Liver (tissue), 9 donors: ENCODE data around the gene FH. TPM values are rescaled to one million over a fixed set of nuclear protein-coding genes. Genes with fewer than 3 reads are reported as not detected.

Experiments
- DNase-seq: peaks from one replicate; pipeline ENCODE4 v3.0.0-alpha.2; 2017; ENCODE audit warnings: low spot score
- H3K27ac ChIP-seq, 2 donors: one replicate each; pipeline ENCODE4 v1.7.0; 2013; ENCODE audit warnings: inconsistent platforms in 2 of 2, low read length in 2 of 2, control low read depth in 1 of 2, low read depth in 1 of 2, mild to moderate bottlenecking in 1 of 2
- H3K27me3 ChIP-seq, 4 donors: one replicate each; pipeline versions ENCODE4 v1.6.1 to v1.7.0; 2013; ENCODE audit warnings: low read length in 3 of 4, inconsistent platforms in 1 of 4, mild to moderate bottlenecking in 1 of 4, moderate library complexity in 1 of 4; ENCODE audit not compliant: control insufficient read depth in 4 of 4, insufficient read depth in 4 of 4
- H3K36me3 ChIP-seq, 4 donors: one replicate each; pipeline versions ENCODE4 v1.6.1 to v1.7.0; 2013; ENCODE audit warnings: low read length in 3 of 4, mild to moderate bottlenecking in 3 of 4, low read depth in 1 of 4, moderate library complexity in 1 of 4; ENCODE audit not compliant: control insufficient read depth in 4 of 4, insufficient read depth in 3 of 4
- H3K4me1 ChIP-seq, 4 donors: one replicate each; pipeline versions ENCODE4 v1.6.1 to v1.7.0; 2013; ENCODE audit warnings: low read length in 3 of 4, mild to moderate bottlenecking in 3 of 4, moderate library complexity in 1 of 4; ENCODE audit not compliant: control insufficient read depth in 4 of 4, insufficient read depth in 4 of 4
- H3K4me3 ChIP-seq, 3 donors: one replicate each; pipeline versions ENCODE4 v1.6.1 to v1.7.0; 2013; ENCODE audit warnings: low read length in 3 of 3, control low read depth in 1 of 3, low read depth in 1 of 3, mild to moderate bottlenecking in 1 of 3
- H3K9ac ChIP-seq, 2 donors: one replicate each; pipeline ENCODE4 v1.7.0; 2013; ENCODE audit warnings: low read length in 2 of 2, mild to moderate bottlenecking in 2 of 2, moderate library complexity in 2 of 2, control low read depth in 1 of 2, low read depth in 1 of 2
- H3K9me3 ChIP-seq, 4 donors: one replicate each; pipeline versions ENCODE4 v1.6.1 to v1.7.0; 2013; ENCODE audit warnings: low read length in 3 of 4; ENCODE audit not compliant: control insufficient read depth in 4 of 4
- ATF3 ChIP-seq: IDR thresholded peaks from 2 replicates; pipeline ENCODE4 v1.6.1; 2016; ENCODE audit warnings: antibody characterized with exemption
- CTCF ChIP-seq: fragments of 150-350 bp; IDR thresholded peaks from 2 replicates; pipeline ENCODE4 v1.5.1; 2017; ENCODE audit warnings: improper control_type of control experiment, low read depth, low read length; ENCODE audit not compliant: missing input control
- EGR1 ChIP-seq, 2 donors: IDR thresholded peaks; 2 replicates each; pipeline ENCODE4 v1.6.1; 2016 to 2018; ENCODE audit warnings: antibody characterized with exemption in 2 of 2, low read depth in 2 of 2
- FOXA1 ChIP-seq: IDR thresholded peaks from 2 replicates; pipeline ENCODE4 v1.6.1; 2016; ENCODE audit warnings: antibody characterized with exemption
- FOXA2 ChIP-seq: IDR thresholded peaks from 2 replicates; pipeline ENCODE4 v1.6.1; 2016; ENCODE audit warnings: antibody characterized with exemption
- GABPA ChIP-seq, 2 donors: IDR thresholded peaks in 1 of 2; conservative IDR thresholded peaks in 1 of 2; 2 replicates each; pipeline ENCODE4 v1.6.1; 2016; ENCODE audit warnings: antibody characterized with exemption in 2 of 2, mild to moderate bottlenecking in 1 of 2, moderate library complexity in 1 of 2
- HNF4A ChIP-seq, 2 donors: conservative IDR thresholded peaks; 2 replicates each; pipeline ENCODE4 v1.6.1; 2016; ENCODE audit warnings: antibody characterized with exemption in 2 of 2, mild to moderate bottlenecking in 2 of 2
- HNF4G ChIP-seq: IDR thresholded peaks from 2 replicates; pipeline ENCODE4 v1.6.1; 2016; ENCODE audit warnings: antibody characterized with exemption
- JUND ChIP-seq, 2 donors: IDR thresholded peaks; 2 replicates each; pipeline ENCODE4 v1.6.1; 2016; ENCODE audit warnings: antibody characterized with exemption in 2 of 2
- MAX ChIP-seq: IDR thresholded peaks from 2 replicates; pipeline ENCODE4 v1.6.1; 2016; ENCODE audit warnings: antibody characterized with exemption
- NR2F2 ChIP-seq: IDR thresholded peaks from 2 replicates; pipeline ENCODE4 v1.6.1; 2016; ENCODE audit warnings: antibody characterized with exemption
- RAD21 ChIP-seq, 2 donors: IDR thresholded peaks; 2 replicates each; pipeline ENCODE4 v1.6.1; 2016; ENCODE audit warnings: antibody characterized with exemption in 2 of 2, mild to moderate bottlenecking in 2 of 2
- REST ChIP-seq: IDR thresholded peaks from 2 replicates; pipeline ENCODE4 v1.6.1; 2016; ENCODE audit warnings: antibody characterized with exemption, mild to moderate bottlenecking
- RXRA ChIP-seq, 2 donors: IDR thresholded peaks; 2 replicates each; pipeline ENCODE4 v1.6.1; 2017 to 2018; ENCODE audit warnings: antibody characterized with exemption in 2 of 2, mild to moderate bottlenecking in 1 of 2
- SP1 ChIP-seq: IDR thresholded peaks from 2 replicates; pipeline ENCODE4 v1.6.1; 2018; ENCODE audit warnings: antibody characterized with exemption, mild to moderate bottlenecking
- TAF1 ChIP-seq: conservative IDR thresholded peaks from 2 replicates; pipeline ENCODE4 v1.6.1; 2016; ENCODE audit warnings: antibody characterized with exemption, mild to moderate bottlenecking
- YY1 ChIP-seq: IDR thresholded peaks from 2 replicates; pipeline ENCODE4 v1.6.1; 2016; ENCODE audit warnings: antibody characterized with exemption, mild to moderate bottlenecking
- ZBTB33 ChIP-seq: IDR thresholded peaks from 2 replicates; pipeline ENCODE4 v1.6.1; 2016; ENCODE audit warnings: antibody characterized with exemption
- WGBS: extraction: QIAGEN DNeasy Blood & Tissue Kit; methylation state at CpG from one replicate; pipeline ENCODE4 v1.1.7; 2013; 5-methylcytosine and 5-hydroxymethylcytosine counted together
- polyA plus RNA-seq, 2 donors: library from polyadenylated mRNA; stranded (reverse) in 1 of 2; unstranded in 1 of 2; fragments of 200-250 nt in 1 of 2; fragments of >200 nt in 1 of 2; fragmentation: Nextera tagmentation in 1 of 2; extraction: Ambion mirVana in 1 of 2; gene quantifications; one replicate each; pipeline versions ENCODE4 v1.2.1 to v1.2.3, GENCODE V29; 2013 to 2015
- total RNA-seq, 2 donors: library from RNA; depleted of rRNA; stranded (reverse); fragments of >200 nt; gene quantifications; one replicate each; pipeline ENCODE4 v1.2.3, GENCODE V29; 2014
- donor health status: healthy.
- donor health status: healthy.
- donor health status: healthy.
- donor health status: healthy.
- donor health status: healthy.

Gene FH
- total and polyA plus RNA-seq, 4 donors = 68.3 to 145 (median 120) TPM

GRCh38 chr1:241525026-241525425, 5.5 kb upstream of the FH start (continued):
- peak; percentile 16 for TF ChIP-seq ZBTB33
- TF ChIP-seq YY1 = peak; percentile 50
- peak in 1 of 2 donors; percentile 50 for TF ChIP-seq JUND (IDR thresholded peaks at IDR 0.05)
- peak; percentile 21 for TF ChIP-seq ATF3
- peak in 1 of 2 donors; percentile 25 for TF ChIP-seq EGR1 (IDR thresholded peaks at IDR 0.05; ENCODE audit: low read depth in 2 of 2)
- TF ChIP-seq HNF4A (conservative IDR thresholded peaks at IDR 0.05) = peak; percentile 62 to 84
- no peak for TF ChIP-seq RAD21 (IDR thresholded peaks at IDR 0.05)

DNA sequence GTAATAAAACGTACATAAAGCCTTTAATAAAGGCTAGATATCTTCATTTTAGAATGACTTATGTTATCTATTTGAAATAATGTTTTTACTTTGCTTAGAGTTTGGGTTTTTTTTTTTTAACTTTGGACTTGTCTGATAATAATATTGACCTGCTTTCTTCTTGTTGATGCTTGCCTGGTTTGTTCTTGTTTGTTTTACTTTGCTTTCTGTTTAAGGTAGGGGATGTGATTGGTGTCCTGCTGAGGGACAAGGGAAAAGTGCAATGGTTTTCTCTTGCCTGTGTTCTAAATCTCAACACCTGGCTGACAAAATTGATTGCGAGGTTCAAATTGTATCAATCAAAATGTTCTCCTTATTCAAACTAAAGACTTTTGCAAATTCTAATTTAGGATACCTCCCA, 2.2 kb upstream of the FH start:
- Histone ChIP-seq H3K27me3 (no peaks in the 10 kb centered on the region), H3K9me3 (no peaks in the 10 kb centered on the region), H3K36me3 (no peaks in the 10 kb centered on the region), H3K4me1 (peaks cover 6 to 48% (median 16%) of the 10 kb centered on the region in 4 donors), H3K27ac (peak overlapping the region; percentile 64 to 77), H3K4me3 (no peak overlapping the region), H3K9ac (peak overlapping the region; percentile 12 to 58)
- no peak for DNase-seq
- WGBS = 41% methylated on average over 2 of the region's 2 CpGs
- TF ChIP-seq HNF4G = no peak
- peak in 1 of 2 donors; percentile 52 for TF ChIP-seq JUND (IDR thresholded peaks at IDR 0.05)
- no peak for TF ChIP-seq CTCF
- peak; percentile 91 for TF ChIP-seq YY1
- peak; percentile 12 to 41 for TF ChIP-seq RAD21 (IDR thresholded peaks at IDR 0.05)
- peak; percentile 65 for TF ChIP-seq REST
- TF ChIP-seq RXRA (IDR thresholded peaks at IDR 0.05) = peak in 1 of 2 donors; percentile 58
- TF ChIP-seq ATF3 = peak; percentile 11
- no peak for TF ChIP-seq EGR1 (IDR thresholded peaks at IDR 0.05; ENCODE audit: low read depth in 2 of 2)
- TF ChIP-seq TAF1 = peak; percentile 24
- TF ChIP-seq HNF4A (conservative IDR thresholded peaks at IDR 0.05) = peak; percentile 73 to 79
- TF ChIP-seq GABPA (IDR thresholded peaks at IDR 0.05 in 1 of 2, conservative IDR thresholded peaks at IDR 0.05 in 1 of 2) = no peak
- peak; percentile 69 for TF ChIP-seq SP1
- TF ChIP-seq MAX = peak; percentile 55
- no peak for TF ChIP-seq NR2F2
- peak; percentile 87 for TF ChIP-seq FOXA2
- TF ChIP-seq FOXA1 = peak; percentile 85
- TF ChIP-seq ZBTB33 = peak; percentile 31
